ENCODE measurements around the gene BCS1L.
"Not testable (repeated sequence)": the region's sequence is repeated elsewhere in the genome, so short reads cannot be mapped to it uniquely, and the experiment has no call there.

The BCS1L gene

DNA sequence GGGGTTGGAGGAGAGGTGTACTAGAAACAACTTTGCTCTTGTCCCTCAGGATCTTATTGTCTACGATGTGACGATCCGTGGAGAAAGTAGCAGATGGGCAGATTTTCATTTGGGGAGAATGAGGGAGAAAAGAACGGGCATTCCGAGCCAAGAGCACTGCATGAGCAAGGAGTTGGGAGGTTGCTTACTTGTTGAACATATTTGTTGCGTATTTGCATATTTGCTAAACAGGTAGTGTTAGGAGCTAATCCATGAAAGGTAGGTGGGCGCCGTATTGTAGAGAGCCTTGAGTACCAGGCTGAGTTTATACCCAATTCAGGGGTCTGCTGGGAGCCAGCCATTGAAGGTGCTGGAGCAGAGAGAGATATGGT lies 490 bp downstream of the BCS1L start:
- Histone ChIP-seq H3K4me1 (ENCODE audit: control insufficient read depth, insufficient read depth, low read length) (peaks cover 4% of the 10 kb centered on the region), H3K36me3 (ENCODE audit: control insufficient read depth, insufficient read depth, low read length) (peaks cover 45% of the 10 kb centered on the region), H3K27ac (ENCODE audit: insufficient read depth, low read depth, low read length, poor library complexity, severe bottlenecking) (no peak overlapping the region), H3K9me3 (ENCODE audit: control insufficient read depth, low read length) (no peaks in the 10 kb centered on the region), H3K4me3 (ENCODE audit: insufficient read depth, low read depth, low read length) (peak overlapping the region; percentile 80), H3K27me3 (ENCODE audit: control insufficient read depth, insufficient read depth, low read length, poor library complexity, severe bottlenecking) (no peaks in the 10 kb centered on the region)
- 34 to 37% methylated on average over 8 of the region's 8 CpGs for WGBS, 2 experiments

DNA sequence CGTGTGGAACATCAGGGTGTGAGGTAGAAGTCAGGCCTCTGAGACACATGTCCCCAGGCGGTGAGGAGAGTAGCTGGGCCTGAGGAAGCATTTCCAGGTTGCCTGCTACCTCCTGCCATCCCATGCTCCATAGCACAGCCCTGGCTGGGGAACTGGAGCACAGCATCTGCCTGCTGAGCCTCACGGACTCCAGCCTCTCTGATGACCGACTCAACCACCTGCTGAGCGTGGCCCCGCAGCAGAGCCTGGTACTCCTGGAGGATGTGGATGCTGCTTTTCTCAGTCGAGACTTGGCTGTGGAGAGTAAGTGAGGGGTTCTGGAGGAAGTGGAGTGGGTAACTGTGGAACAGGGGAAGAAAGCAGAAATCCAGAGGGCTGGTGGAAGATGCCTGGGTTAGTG lies 2.9 kb downstream of the BCS1L start:
- H3K9me3 ChIP-seq (ENCODE audit: control insufficient read depth, low read length), result no peaks in the 10 kb centered on the region
- peaks cover 4% of the 10 kb centered on the region for H3K4me1 ChIP-seq (ENCODE audit: control insufficient read depth, insufficient read depth, low read length)
- H3K36me3 ChIP-seq (ENCODE audit: control insufficient read depth, insufficient read depth, low read length), result peaks cover 38% of the 10 kb centered on the region
- H3K27ac ChIP-seq (ENCODE audit: insufficient read depth, low read depth, low read length, poor library complexity, severe bottlenecking), result no peak overlapping the region
- H3K4me3 ChIP-seq (ENCODE audit: insufficient read depth, low read depth, low read length), result no peak overlapping the region
- H3K27me3 ChIP-seq (ENCODE audit: control insufficient read depth, insufficient read depth, low read length, poor library complexity, severe bottlenecking), result no peaks in the 10 kb centered on the region
- 94% methylated on average over 7 of the region's 7 CpGs for WGBS, 2 experiments

DNA sequence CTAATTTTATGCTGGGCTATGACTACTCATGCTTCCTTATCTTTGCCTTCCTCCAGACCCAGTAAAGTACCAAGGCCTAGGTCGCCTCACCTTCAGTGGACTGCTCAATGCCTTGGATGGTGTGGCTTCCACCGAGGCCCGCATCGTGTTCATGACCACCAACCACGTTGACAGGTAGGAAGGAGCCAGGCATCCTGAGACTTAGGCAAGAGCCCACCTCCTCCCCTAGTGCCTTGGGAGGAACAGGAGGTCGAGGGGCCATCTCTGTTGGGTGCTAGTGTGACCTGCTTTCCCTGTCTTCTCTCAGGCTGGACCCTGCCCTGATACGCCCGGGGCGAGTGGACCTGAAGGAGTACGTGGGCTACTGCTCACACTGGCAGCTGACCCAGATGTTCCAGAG lies 3.3 kb downstream of the BCS1L start:
- no peak overlapping the region for H3K4me3 ChIP-seq (ENCODE audit: insufficient read depth, low read depth, low read length)
- H3K4me1 ChIP-seq (ENCODE audit: control insufficient read depth, insufficient read depth, low read length), result peaks cover 4% of the 10 kb centered on the region
- no peaks in the 10 kb centered on the region for H3K9me3 ChIP-seq (ENCODE audit: control insufficient read depth, low read length)
- H3K27ac ChIP-seq (ENCODE audit: insufficient read depth, low read depth, low read length, poor library complexity, severe bottlenecking), result no peak overlapping the region
- H3K27me3 ChIP-seq (ENCODE audit: control insufficient read depth, insufficient read depth, low read length, poor library complexity, severe bottlenecking), result no peaks in the 10 kb centered on the region
- WGBS, 2 experiments, result 94 to 97% methylated on average over 10 of the region's 10 CpGs
- H3K36me3 ChIP-seq (ENCODE audit: control insufficient read depth, insufficient read depth, low read length), result peaks cover 40% of the 10 kb centered on the region

DNA sequence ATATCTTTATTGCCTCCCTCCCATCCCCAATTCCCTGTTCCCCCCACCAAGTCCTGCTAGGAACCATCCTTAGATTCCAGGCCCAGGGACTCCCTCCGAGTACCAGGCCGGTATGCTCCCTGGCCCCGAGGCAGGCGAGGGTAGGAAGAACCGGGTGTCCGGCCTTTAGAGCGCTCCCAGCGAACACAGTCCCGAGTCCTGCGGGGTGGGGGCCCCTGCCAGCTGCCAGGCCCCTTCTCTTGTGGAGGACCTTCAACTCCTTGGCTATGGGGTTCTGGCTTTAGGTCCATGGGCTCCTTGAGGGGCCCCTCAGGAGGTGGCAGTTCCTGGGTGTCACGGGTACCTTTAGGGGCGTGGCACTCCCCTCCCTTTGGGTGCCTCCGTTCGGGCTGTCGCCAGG lies 4.4 kb downstream of the BCS1L start:
- Histone ChIP-seq H3K9me3 (ENCODE audit: control insufficient read depth, low read length) (no peaks in the 10 kb centered on the region), H3K27ac (ENCODE audit: insufficient read depth, low read depth, low read length, poor library complexity, severe bottlenecking) (no peak overlapping the region), H3K27me3 (ENCODE audit: control insufficient read depth, insufficient read depth, low read length, poor library complexity, severe bottlenecking) (no peaks in the 10 kb centered on the region), H3K4me1 (ENCODE audit: control insufficient read depth, insufficient read depth, low read length) (peaks cover 4% of the 10 kb centered on the region), H3K4me3 (ENCODE audit: insufficient read depth, low read depth, low read length) (no peak overlapping the region), H3K36me3 (ENCODE audit: control insufficient read depth, insufficient read depth, low read length) (peaks cover 40% of the 10 kb centered on the region)
- 94 to 95% methylated on average over 15 of the region's 15 CpGs for WGBS, 2 experiments

DNA sequence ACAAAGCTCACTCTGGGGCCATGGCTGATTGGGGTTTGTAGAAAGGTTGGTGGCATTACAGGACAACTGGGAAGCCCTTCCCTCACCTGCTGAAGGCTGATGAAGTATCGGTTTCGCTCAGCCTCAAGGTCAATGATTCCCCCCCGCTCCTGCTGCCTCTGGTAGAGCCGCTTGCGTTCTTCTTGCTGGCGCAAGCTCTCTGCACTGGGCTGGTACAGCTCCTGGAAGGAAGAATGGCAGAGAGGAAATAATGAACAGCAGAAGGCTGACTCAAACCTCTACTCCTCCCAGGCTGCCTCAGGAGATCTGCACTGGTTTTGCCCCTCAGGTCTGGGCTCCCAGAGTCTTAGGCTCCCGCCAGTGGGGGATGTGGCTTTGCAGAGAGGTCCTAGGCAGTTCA lies 5.2 kb downstream of the BCS1L start:
- Histone ChIP-seq H3K36me3 (ENCODE audit: control insufficient read depth, insufficient read depth, low read length) (peaks cover 40% of the 10 kb centered on the region), H3K27me3 (ENCODE audit: control insufficient read depth, insufficient read depth, low read length, poor library complexity, severe bottlenecking) (no peaks in the 10 kb centered on the region), H3K4me3 (ENCODE audit: insufficient read depth, low read depth, low read length) (no peak overlapping the region), H3K4me1 (ENCODE audit: control insufficient read depth, insufficient read depth, low read length) (peaks cover 4% of the 10 kb centered on the region), H3K9me3 (ENCODE audit: control insufficient read depth, low read length) (no peaks in the 10 kb centered on the region), H3K27ac (ENCODE audit: insufficient read depth, low read depth, low read length, poor library complexity, severe bottlenecking) (no peak overlapping the region)
- 95 to 97% methylated on average over 7 of the region's 7 CpGs for WGBS, 2 experiments

DNA sequence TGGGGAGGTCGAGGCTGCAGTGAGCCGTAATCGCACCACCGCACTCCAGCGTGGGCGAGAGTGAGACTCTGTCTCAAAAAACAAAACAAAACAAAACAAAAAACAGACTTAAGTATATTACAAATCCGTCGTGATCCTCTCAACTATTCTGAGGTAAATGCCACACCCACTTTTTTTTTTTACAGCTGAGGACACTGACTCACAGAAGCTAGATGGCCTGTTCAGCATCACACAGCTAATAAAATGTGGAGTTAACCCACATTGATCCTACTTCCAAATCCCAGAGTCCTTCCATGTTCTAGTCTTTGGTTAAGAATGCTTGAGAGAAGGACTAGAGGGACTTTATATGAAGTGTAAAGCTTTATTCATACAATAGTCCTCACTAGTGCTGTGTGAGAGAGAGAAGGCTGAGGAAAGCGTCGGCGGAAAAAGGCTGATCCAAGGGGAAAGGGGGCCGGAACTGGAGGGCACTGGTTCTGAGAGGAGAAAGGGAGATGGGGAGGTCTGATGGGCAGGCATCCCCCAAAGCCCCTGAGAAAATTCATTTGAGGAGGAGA lies 11.7 kb downstream of the BCS1L start:
- H3K36me3 ChIP-seq (ENCODE audit: control insufficient read depth, insufficient read depth, low read length), result peaks cover 8% of the 10 kb centered on the region
- H3K9me3 ChIP-seq (ENCODE audit: control insufficient read depth, low read length), result no peaks in the 10 kb centered on the region
- H3K27me3 ChIP-seq (ENCODE audit: control insufficient read depth, insufficient read depth, low read length, poor library complexity, severe bottlenecking), result no peaks in the 10 kb centered on the region
- peak overlapping the region; percentile 90 for H3K4me3 ChIP-seq (ENCODE audit: insufficient read depth, low read depth, low read length)
- 46 to 48% methylated on average over 12 of the region's 12 CpGs for WGBS, 2 experiments
- peaks cover 3% of the 10 kb centered on the region for H3K4me1 ChIP-seq (ENCODE audit: control insufficient read depth, insufficient read depth, low read length)
- H3K27ac ChIP-seq (ENCODE audit: insufficient read depth, low read depth, low read length, poor library complexity, severe bottlenecking), result peak overlapping the region; percentile 63

DNA sequence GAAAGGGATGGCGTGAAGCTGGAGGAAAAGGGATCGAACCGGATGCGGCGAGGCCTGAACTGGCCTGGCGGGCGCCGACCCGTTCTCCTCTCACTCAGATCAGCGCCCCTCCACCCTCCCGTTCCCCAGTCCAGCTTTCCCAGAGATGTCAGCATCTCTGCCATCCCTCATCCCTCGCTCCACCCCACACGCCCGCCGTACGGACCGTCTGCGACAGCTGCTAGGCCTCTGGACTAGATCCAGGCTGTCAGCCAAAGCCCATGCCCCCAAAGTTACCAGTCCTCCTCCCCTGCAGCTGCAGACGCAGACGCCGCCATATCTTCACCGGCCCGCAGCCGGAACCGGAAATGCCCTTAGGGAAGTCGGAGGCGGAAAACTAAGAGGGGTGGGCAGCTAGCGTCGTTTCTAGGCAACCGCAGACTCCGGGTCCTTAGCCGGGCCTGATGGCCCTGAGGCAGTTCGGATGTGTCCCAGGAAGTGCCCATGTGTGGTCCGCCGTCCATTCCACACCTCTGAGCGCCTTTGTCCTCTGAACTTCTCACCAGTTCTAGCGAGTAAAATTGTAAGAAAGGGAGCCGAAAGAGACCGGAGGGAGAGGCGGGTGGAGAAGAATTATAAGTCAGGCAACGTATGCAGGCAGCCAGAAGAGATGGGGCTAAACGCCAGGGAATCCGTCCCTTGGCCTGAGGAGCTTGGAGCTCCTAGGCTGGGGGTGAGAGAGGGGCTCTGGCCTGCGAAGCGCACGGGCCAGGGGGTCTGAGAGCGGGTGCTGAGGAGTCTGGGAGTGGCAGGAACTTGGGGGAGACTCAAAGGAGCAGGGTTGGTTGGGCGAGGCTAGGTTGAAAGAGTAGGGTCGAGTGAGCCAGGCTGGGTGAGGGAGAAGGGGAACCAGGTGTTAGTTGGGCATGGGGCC lies 12.4 kb downstream of the BCS1L start, which contains the start of the genes RNF25 and STK36:
TSS of gene RNF25 (minus strand) at position 349 of the 913 bp plus-strand sequence. CDS start at position 317, 32 bp downstream.
TSS of gene STK36 (plus strand) at position 433 of the 913 bp plus-strand sequence. CDS start 744 bp downstream, outside the sequence.
- Histone ChIP-seq H3K4me1 (ENCODE audit: control insufficient read depth, insufficient read depth, low read length) (peaks cover 3% of the 10 kb centered on the region), H3K36me3 (ENCODE audit: control insufficient read depth, insufficient read depth, low read length) (peaks cover 4% of the 10 kb centered on the region), H3K27ac (ENCODE audit: insufficient read depth, low read depth, low read length, poor library complexity, severe bottlenecking) (peak within 1 kb of the TSS; percentile 63), H3K9me3 (ENCODE audit: control insufficient read depth, low read length) (no peaks in the 10 kb centered on the region), H3K4me3 (ENCODE audit: insufficient read depth, low read depth, low read length) (peak within 1 kb of the TSS; percentile 90), H3K27me3 (ENCODE audit: control insufficient read depth, insufficient read depth, low read length, poor library complexity, severe bottlenecking) (no peaks in the 10 kb centered on the region)
- 0 to 1% methylated on average over 49 of the region's 49 CpGs for WGBS, 2 experiments

DNA sequence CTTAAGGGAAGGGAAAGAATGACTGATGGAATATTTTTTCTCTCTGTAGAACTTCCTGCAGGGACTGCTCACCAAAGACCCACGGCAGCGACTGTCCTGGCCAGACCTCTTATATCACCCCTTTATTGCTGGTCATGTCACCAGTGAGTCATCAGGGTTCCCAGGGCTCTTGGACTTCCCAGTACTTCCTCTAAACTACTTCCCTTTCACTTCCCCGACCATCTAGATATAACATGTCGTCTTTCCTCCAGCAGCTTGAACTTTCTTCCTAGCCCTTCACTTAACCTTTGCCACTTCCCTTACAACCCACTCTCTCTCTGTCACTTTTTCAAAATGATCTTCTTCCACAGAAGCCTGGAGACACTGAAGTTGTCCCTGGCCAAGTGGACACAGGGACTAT lies 19.6 kb downstream of the BCS1L start:
- Histone ChIP-seq H3K27ac (ENCODE audit: insufficient read depth, low read depth, low read length, poor library complexity, severe bottlenecking) (no peak overlapping the region), H3K9me3 (ENCODE audit: control insufficient read depth, low read length) (no peaks in the 10 kb centered on the region), H3K36me3 (ENCODE audit: control insufficient read depth, insufficient read depth, low read length) (peaks cover 5% of the 10 kb centered on the region), H3K27me3 (ENCODE audit: control insufficient read depth, insufficient read depth, low read length, poor library complexity, severe bottlenecking) (no peaks in the 10 kb centered on the region), H3K4me3 (ENCODE audit: insufficient read depth, low read depth, low read length) (no peak overlapping the region), H3K4me1 (ENCODE audit: control insufficient read depth, insufficient read depth, low read length) (no peaks in the 10 kb centered on the region)
- WGBS, 2 experiments, result 91 to 94% methylated on average over 4 of the region's 4 CpGs

DNA sequence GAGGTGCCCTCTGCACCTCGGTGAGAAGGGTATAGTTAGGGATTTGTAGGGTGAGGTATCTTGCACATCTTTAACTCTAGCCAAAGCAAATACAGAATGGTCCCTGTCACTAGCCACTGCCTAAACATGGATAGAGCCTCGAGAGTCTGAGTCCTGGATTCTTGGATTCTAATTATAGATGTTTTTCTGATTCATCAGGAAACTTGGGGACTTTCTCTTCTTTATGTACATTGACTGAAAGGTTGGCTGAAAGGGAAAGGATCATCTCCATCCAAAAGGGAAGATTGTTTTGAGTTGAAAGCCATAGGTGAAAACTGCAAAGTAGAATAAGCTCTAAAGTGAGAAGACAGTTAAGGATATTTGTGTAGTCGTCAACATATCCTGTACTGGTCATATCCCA lies 20.6 kb downstream of the BCS1L start:
- Histone ChIP-seq H3K27me3 (ENCODE audit: control insufficient read depth, insufficient read depth, low read length, poor library complexity, severe bottlenecking) (no peaks in the 10 kb centered on the region), H3K4me3 (ENCODE audit: insufficient read depth, low read depth, low read length) (no peak overlapping the region), H3K27ac (ENCODE audit: insufficient read depth, low read depth, low read length, poor library complexity, severe bottlenecking) (no peak overlapping the region), H3K4me1 (ENCODE audit: control insufficient read depth, insufficient read depth, low read length) (no peaks in the 10 kb centered on the region), H3K36me3 (ENCODE audit: control insufficient read depth, insufficient read depth, low read length) (peaks cover 12% of the 10 kb centered on the region), H3K9me3 (ENCODE audit: control insufficient read depth, low read length) (no peaks in the 10 kb centered on the region)
- WGBS, 2 experiments, result 96 to 100% methylated on average over 3 of the region's 3 CpGs

DNA sequence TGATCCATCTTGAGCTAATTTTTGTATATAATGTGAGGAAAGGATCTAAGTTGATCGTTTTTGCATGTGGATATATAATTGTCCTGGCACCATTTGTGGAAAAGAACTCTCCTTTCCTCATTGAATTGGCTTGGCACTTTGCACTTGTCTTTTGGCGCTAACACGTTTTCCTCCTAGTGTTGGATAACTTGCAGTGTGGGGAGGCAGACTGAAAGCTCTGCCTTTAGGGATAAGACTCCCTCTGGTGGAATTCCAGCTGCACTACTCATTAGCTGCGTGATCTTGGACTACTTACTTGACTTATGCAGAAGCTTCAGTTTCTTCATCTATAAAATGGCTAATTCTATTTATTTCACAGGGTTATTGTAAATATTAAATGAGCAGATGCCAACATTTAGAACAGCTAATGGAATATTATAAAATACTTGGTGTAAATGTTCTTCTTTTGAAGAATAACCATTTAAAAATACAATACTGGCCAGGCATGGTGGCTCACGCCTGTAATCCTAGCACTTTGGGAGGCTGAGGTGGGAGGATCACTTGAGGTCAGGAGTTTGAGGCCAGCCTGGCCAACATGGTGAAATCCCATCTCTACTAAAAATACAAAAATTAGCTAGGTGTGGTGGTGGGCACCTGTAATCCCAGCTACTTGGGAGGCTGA lies 28.0 kb downstream of the BCS1L start:
- WGBS, 2 experiments, result 14 to 40% methylated on average over 4 to 5 of the region's 5 CpGs
- H3K27me3 ChIP-seq (ENCODE audit: control insufficient read depth, insufficient read depth, low read length, poor library complexity, severe bottlenecking); H3K4me3 ChIP-seq (ENCODE audit: insufficient read depth, low read depth, low read length); H3K9me3 ChIP-seq (ENCODE audit: control insufficient read depth, low read length); H3K27ac ChIP-seq (ENCODE audit: insufficient read depth, low read depth, low read length, poor library complexity, severe bottlenecking); H3K4me1 ChIP-seq (ENCODE audit: control insufficient read depth, insufficient read depth, low read length): not testable (repeated sequence)
- H3K36me3 ChIP-seq (ENCODE audit: control insufficient read depth, insufficient read depth, low read length), result peaks cover 28% of the 10 kb centered on the region

All from ectodermal cell (in vitro differentiated cells).